Esophagus squamous epithelium (tissue), 4 donors: Measurements from ENCODE around the gene FHAD1.

ENCODE experiments used
- POLR2A ChIP-seq, 4 donors: fragments of 450-650 bp; IDR thresholded peaks; one replicate each; pipeline ENCODE4 v1.6.1; 2017; ENCODE audit warnings: antibody characterized with exemption in 4 of 4, mild to moderate bottlenecking in 4 of 4, moderate library complexity in 3 of 4
- TF ChIP-seq, protein P1 (sequence below), 6 experiments: fragments of 450-650 bp in 4 of 6; fragments of 200-600 bp in 2 of 6; sonication (generic) in 2 of 6; IDR thresholded peaks; one replicate each; pipeline ENCODE4 v1.5.1; 2016 to 2019; ENCODE audit warnings: antibody characterized with exemption in 6 of 6, mild to moderate bottlenecking in 4 of 6, moderate library complexity in 4 of 6

DNA sequence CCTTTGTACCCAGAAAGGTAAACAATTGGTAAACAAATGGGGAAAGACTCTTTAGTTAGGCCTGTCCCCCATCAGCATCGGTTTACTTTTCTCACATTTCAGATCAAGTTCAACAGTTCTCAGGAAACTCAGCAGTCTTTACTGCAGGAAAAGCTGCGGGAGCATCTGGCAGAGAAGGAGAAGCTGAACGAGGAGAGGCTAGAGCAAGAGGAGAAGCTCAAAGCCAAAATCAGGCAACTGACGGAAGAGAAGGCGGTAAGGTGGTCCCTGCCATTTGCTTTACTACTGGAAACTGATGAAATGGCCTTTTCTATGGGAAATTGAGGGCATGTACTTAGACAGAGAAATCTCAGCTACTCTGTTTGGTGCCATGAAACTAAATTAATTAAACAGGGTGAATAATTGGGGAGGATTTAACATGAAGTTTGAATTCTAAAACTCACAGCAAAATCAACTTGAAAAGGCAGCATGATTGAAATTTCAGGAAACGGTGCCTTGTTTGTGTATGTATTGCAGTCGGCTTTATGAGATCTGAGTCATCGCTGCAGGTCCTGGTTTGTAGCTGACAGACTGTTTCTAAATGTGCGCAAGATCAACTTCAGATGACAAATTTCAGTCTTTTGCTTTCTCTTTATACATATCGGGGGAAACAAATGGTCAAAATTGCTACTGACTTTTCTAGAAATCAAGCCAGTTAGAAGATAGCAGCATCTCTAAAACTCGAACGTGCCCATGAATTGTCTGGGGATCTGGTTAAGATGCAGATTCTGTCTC lies 94.8 kb downstream of the FHAD1 start:
- TF ChIP-seq, protein P1, sequence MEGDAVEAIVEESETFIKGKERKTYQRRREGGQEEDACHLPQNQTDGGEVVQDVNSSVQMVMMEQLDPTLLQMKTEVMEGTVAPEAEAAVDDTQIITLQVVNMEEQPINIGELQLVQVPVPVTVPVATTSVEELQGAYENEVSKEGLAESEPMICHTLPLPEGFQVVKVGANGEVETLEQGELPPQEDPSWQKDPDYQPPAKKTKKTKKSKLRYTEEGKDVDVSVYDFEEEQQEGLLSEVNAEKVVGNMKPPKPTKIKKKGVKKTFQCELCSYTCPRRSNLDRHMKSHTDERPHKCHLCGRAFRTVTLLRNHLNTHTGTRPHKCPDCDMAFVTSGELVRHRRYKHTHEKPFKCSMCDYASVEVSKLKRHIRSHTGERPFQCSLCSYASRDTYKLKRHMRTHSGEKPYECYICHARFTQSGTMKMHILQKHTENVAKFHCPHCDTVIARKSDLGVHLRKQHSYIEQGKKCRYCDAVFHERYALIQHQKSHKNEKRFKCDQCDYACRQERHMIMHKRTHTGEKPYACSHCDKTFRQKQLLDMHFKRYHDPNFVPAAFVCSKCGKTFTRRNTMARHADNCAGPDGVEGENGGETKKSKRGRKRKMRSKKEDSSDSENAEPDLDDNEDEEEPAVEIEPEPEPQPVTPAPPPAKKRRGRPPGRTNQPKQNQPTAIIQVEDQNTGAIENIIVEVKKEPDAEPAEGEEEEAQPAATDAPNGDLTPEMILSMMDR (IDR thresholded peaks at IDR 0.05), result no peak
- TF ChIP-seq POLR2A (IDR thresholded peaks at IDR 0.05), result no peak
